ENCODE measurements around the gene GNG8. TPM values are rescaled to one million over a fixed set of nuclear protein-coding genes. Genes with fewer than 3 reads are reported as not detected.

Gene GNG8
- total and polyA plus RNA-seq, 2 experiments from 2014 or later: 5.9 TPM; not detected in 1

DNA sequence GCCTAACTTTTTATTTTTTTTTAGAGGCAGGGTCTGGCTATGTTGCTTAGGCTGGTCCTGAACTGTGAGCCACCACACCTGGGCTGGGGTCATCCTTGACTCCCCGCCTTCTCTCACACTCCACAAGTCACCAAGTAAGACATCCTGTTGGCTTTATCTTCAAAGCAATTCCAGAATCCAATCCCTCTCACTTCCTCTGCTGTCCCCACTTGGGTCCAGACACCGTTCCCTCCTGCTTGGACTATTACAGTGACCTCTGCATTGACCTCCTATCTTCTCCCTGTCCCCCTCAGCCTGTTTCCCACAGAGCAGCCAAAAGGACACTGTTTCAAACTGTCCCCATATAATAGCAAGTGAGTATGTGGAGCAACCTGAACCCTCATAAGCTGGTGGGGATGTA is 4.7 kb upstream of the GNG8 start (continued):
- TF ChIP-seq, protein P1, sequence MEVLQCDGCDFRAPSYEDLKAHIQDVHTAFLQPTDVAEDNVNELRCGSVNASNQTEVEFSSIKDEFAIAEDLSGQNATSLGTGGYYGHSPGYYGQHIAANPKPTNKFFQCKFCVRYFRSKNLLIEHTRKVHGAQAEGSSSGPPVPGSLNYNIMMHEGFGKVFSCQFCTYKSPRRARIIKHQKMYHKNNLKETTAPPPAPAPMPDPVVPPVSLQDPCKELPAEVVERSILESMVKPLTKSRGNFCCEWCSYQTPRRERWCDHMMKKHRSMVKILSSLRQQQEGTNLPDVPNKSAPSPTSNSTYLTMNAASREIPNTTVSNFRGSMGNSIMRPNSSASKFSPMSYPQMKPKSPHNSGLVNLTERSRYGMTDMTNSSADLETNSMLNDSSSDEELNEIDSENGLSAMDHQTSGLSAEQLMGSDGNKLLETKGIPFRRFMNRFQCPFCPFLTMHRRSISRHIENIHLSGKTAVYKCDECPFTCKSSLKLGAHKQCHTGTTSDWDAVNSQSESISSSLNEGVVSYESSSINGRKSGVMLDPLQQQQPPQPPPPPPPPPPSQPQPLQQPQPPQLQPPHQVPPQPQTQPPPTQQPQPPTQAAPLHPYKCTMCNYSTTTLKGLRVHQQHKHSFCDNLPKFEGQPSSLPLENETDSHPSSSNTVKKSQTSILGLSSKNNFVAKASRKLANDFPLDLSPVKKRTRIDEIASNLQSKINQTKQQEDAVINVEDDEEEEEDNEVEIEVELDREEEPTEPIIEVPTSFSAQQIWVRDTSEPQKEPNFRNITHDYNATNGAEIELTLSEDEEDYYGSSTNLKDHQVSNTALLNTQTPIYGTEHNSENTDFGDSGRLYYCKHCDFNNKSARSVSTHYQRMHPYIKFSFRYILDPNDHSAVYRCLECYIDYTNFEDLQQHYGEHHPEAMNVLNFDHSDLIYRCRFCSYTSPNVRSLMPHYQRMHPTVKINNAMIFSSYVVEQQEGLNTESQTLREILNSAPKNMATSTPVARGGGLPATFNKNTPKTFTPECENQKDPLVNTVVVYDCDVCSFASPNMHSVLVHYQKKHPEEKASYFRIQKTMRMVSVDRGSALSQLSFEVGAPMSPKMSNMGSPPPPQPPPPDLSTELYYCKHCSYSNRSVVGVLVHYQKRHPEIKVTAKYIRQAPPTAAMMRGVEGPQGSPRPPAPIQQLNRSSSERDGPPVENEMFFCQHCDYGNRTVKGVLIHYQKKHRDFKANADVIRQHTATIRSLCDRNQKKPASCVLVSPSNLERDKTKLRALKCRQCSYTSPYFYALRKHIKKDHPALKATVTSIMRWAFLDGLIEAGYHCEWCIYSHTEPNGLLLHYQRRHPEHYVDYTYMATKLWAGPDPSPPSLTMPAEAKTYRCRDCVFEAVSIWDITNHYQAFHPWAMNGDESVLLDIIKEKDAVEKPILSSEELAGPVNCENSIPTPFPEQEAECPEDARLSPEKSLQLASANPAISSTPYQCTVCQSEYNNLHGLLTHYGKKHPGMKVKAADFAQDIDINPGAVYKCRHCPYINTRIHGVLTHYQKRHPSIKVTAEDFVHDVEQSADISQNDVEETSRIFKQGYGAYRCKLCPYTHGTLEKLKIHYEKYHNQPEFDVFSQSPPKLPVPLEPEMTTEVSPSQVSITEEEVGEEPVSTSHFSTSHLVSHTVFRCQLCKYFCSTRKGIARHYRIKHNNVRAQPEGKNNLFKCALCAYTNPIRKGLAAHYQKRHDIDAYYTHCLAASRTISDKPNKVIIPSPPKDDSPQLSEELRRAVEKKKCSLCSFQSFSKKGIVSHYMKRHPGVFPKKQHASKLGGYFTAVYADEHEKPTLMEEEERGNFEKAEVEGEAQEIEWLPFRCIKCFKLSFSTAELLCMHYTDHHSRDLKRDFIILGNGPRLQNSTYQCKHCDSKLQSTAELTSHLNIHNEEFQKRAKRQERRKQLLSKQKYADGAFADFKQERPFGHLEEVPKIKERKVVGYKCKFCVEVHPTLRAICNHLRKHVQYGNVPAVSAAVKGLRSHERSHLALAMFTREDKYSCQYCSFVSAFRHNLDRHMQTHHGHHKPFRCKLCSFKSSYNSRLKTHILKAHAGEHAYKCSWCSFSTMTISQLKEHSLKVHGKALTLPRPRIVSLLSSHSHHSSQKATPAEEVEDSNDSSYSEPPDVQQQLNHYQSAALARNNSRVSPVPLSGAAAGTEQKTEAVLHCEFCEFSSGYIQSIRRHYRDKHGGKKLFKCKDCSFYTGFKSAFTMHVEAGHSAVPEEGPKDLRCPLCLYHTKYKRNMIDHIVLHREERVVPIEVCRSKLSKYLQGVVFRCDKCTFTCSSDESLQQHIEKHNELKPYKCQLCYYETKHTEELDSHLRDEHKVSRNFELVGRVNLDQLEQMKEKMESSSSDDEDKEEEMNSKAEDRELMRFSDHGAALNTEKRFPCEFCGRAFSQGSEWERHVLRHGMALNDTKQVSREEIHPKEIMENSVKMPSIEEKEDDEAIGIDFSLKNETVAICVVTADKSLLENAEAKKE (CRISPR knock-in tag; IDR thresholded peaks at IDR 0.05): no peak
- TF ChIP-seq POLR2AphosphoS5 (IDR thresholded peaks at IDR 0.05; ENCODE audit: low read depth): no peak
- TF ChIP-seq NANOG (IDR thresholded peaks at IDR 0.05; ENCODE audit: borderline replicate concordance): no peak
- no peak for TF ChIP-seq ZNF331 (CRISPR knock-in tag; IDR thresholded peaks at IDR 0.05; ENCODE audit: low read depth)
- no peak for TF ChIP-seq EZH2phosphoT487 (IDR thresholded peaks at IDR 0.05; ENCODE audit: unreplicated experiment)

DNA sequence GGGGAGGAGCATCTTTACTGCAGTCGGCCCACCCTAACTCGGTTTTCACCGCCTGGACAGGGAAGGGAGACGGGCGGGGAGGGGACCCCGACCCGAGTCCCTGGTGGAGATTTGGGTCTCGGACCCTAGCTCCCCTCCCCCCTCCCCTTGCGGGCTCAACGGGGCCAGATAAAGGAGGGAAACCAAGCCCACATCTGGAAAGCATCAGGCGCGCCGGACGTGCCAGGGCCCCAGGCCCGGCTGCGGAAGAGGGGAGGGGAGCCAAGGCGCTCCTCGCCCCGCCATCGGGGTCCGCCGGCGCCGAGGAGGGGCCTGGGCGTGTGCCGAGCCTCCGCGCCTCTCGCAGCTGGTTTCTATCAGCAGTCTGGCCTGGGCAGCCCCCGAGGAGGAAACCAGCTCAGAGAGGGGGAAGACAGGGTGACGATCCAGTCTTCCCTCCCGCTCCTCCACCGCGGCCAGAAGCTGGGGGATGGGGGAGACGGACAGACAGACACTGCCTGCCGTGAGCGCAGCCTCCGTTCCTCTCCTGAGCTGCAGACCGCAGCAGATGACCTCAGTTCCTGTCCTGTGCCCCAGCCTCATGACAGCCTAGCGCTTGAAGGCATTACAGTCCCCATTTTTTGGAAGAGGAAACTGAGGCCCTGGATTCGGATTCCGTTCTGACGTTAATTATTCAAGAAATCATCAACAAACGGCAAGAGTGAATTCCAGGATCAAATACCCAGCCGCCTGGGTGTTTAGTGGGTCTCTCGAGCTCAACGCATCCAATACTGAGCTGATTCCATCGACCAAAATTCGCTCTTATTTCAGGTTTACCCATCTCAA is 3.6 kb upstream of the GNG8 start:
- Mint-ChIP-seq H3K4me1 (peaks cover 2% of the 10 kb centered on the region; the same call in 1 of the 3 replicates), H3K36me3 (ENCODE audit: low read depth) (no peaks in the 10 kb centered on the region), H3K27me3 (ENCODE audit: insufficient read depth, low read depth, poor library complexity) (peaks cover 29% of the 10 kb centered on the region), H3K27ac (no peak overlapping the region), H3K4me3 (no peak overlapping the region; the same call in 2 of the 3 replicates), H3K9me3 (no peaks in the 10 kb centered on the region; the same call in 2 of the 3 replicates)
- Histone ChIP-seq H3K27me3 (ENCODE audit: insufficient read depth) (peaks cover 75% of the 10 kb centered on the region), H3K4me3 (peak overlapping the region; percentile 82), H3K4me1 (ENCODE audit: insufficient read depth) (peaks cover 17% of the 10 kb centered on the region; the same call in 1 of the 2 replicates), H3K36me3 (ENCODE audit: insufficient read depth) (no peaks in the 10 kb centered on the region), H3F3A (replicated peaks; ENCODE audit: low read depth) (peaks cover 12% of the 10 kb centered on the region; the same call in 1 of the 2 replicates), H3K79me2 (replicated peaks; ENCODE audit: insufficient read depth) (no peaks in the 10 kb centered on the region), H3K9me2 (ENCODE audit: insufficient read depth) (no peaks in the 10 kb centered on the region), H3K4me2 (peak overlapping the region; percentile 89), H3K27ac (ENCODE audit: low read depth) (peak overlapping the region; percentile 55; the same call in 1 of the 2 replicates), H2AFZ (peak overlapping the region; percentile 97), H4K20me1 (replicated peaks; ENCODE audit: insufficient read depth) (no peaks in the 10 kb centered on the region)
- DNase-seq (ENCODE audit: low spot score): peak; percentile 74
- peak; percentile 63 for ATAC-seq
- TF ChIP-seq CREB1 (CRISPR knock-in tag; IDR thresholded peaks at IDR 0.05; ENCODE audit: low read depth) (peak; percentile 55), EZH2 (IDR thresholded peaks at IDR 0.05; ENCODE audit: low read depth, unreplicated experiment) (no peak), JUNB (IDR thresholded peaks at IDR 0.05; ENCODE audit: unreplicated experiment) (no peak), POLR2AphosphoS5 (IDR thresholded peaks at IDR 0.05; ENCODE audit: low read depth) (peak; percentile 71), NANOG (IDR thresholded peaks at IDR 0.05; ENCODE audit: borderline replicate concordance) (no peak)
- TF ChIP-seq, protein P2, sequence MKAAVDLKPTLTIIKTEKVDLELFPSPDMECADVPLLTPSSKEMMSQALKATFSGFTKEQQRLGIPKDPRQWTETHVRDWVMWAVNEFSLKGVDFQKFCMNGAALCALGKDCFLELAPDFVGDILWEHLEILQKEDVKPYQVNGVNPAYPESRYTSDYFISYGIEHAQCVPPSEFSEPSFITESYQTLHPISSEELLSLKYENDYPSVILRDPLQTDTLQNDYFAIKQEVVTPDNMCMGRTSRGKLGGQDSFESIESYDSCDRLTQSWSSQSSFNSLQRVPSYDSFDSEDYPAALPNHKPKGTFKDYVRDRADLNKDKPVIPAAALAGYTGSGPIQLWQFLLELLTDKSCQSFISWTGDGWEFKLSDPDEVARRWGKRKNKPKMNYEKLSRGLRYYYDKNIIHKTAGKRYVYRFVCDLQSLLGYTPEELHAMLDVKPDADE (IDR thresholded peaks at IDR 0.05): no peak

Measured in GM23338 (cell line).